GM06990 (cell line): Measurements from ENCODE around the gene JOSD1.

ENCODE experiments used
- DNase-seq: peaks from one replicate; pipeline ENCODE4 v3.0.0-alpha.2; 2011; ENCODE audit not compliant: insufficient read length; ENCODE audit errors: extremely low read depth
- H3K27me3 ChIP-seq: replicated peaks from 2 replicates; pipeline ENCODE4 v1.6.0; 2011; ENCODE audit warnings: low read length; ENCODE audit not compliant: control insufficient read depth, insufficient read depth
- H3K36me3 ChIP-seq: 2 replicates; pipeline ENCODE4 v1.5.1; 2011; ENCODE audit warnings: low read length; ENCODE audit not compliant: control insufficient read depth, insufficient read depth
- H3K4me3 ChIP-seq: replicated peaks from 2 replicates; pipeline ENCODE4 v1.5.1; 2011; ENCODE audit warnings: low read depth, mild to moderate bottlenecking, control low read depth, low read length
- CTCF ChIP-seq: IDR thresholded peaks from 2 replicates; pipeline ENCODE4 v1.5.1; 2011; ENCODE audit warnings: low read length, control low read depth, mild to moderate bottlenecking, inconsistent platforms; ENCODE audit not compliant: insufficient read depth, poor library complexity, severe bottlenecking

JOSD1 gene

DNA sequence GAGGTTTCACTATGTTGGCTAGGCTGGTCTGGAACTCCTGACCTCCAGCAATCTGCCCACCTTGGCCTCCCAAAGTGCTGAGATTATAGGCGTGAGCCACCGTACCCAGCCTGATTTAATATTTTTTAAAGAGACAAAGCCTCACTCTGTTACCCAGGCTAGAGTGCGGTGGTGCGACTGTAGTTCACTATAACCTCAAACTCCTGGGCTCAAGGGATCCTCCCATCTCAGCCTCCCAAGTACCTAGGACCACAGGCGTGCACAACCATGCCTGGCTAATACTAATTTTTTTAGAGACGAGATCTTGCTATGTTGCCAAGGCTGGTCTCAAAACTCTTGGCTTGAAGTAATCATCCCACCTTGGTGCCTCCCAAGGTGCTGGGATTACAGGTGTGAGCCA lies 18.5 kb upstream of the JOSD1 start:
- no peak for TF ChIP-seq CTCF
- DNase-seq, result no peak
- H3K27me3 ChIP-seq, result no peaks in the 10 kb centered on the region
- peaks cover 38% of the 10 kb centered on the region for H3K36me3 ChIP-seq
- H3K4me3 ChIP-seq, result no peak overlapping the region

- DNase-seq, result no peak
- TF ChIP-seq CTCF, result no peak
- Histone ChIP-seq H3K4me3 (no peak overlapping the region), H3K27me3 (no peaks in the 10 kb centered on the region), H3K36me3 (peaks cover 34% of the 10 kb centered on the region)
Measured at GRCh38 chr22:38718414-38718813, 17.7 kb upstream of the JOSD1 start.

DNA sequence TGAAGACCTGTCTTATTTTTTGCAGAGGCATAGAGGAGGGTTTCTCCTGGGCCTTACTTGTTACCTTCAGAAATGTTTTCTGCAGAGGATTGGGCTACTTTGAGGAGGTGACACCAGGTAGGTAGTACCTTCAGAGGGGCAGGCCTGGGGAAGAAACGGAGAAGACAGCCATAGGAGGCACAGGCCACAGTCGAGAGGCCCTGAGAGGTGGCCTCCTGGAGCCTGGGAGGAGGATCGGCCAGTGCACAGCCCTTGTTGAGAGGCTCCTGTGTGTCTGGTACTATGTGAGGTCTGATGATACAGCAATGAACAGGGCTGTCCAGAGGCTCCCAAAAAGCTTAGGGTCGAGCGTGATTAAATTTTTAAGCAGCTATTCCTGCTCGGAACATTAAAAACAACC lies 16.5 kb upstream of the JOSD1 start:
- no peak overlapping the region for H3K4me3 ChIP-seq
- TF ChIP-seq CTCF, result no peak
- H3K36me3 ChIP-seq, result peaks cover 31% of the 10 kb centered on the region
- no peak for DNase-seq
- H3K27me3 ChIP-seq, result no peaks in the 10 kb centered on the region

- DNase-seq, result no peak
- no peak overlapping the region for H3K4me3 ChIP-seq
- no peak for TF ChIP-seq CTCF
- H3K27me3 ChIP-seq, result no peaks in the 10 kb centered on the region
- peaks cover 32% of the 10 kb centered on the region for H3K36me3 ChIP-seq
Measured at GRCh38 chr22:38716826-38717225, 16.1 kb upstream of the JOSD1 start.

GRCh38 chr22:38716271-38716670 lies 15.5 kb upstream of the JOSD1 start:
- H3K27me3 ChIP-seq, result no peaks in the 10 kb centered on the region
- TF ChIP-seq CTCF, result no peak
- no peak overlapping the region for H3K4me3 ChIP-seq
- no peak for DNase-seq
- peaks cover 28% of the 10 kb centered on the region for H3K36me3 ChIP-seq

- H3K27me3 ChIP-seq, result no peaks in the 10 kb centered on the region
- H3K4me3 ChIP-seq, result no peak overlapping the region
- no peak for TF ChIP-seq CTCF
- peaks cover 28% of the 10 kb centered on the region for H3K36me3 ChIP-seq
- DNase-seq, result no peak
Measured at GRCh38 chr22:38715852-38716251, 15.1 kb upstream of the JOSD1 start.
